K562 (cell line): ENCODE results near the gene MED29. TPM values are rescaled to one million over a fixed set of nuclear protein-coding genes. Genes with fewer than 3 reads are reported as not detected.

Experiments used
- ARID1B ChIP-seq: fragments of 450-650 bp; IDR thresholded peaks from 2 replicates; pipeline ENCODE4 v1.6.1; 2016; ENCODE audit warnings: antibody characterized with exemption, mild to moderate bottlenecking, inconsistent platforms
- E2F5 ChIP-seq: sonication (generic); formaldehyde crosslinking; IDR thresholded peaks from 2 replicates; pipeline ENCODE4 v1.8.0; 2022; ENCODE audit warnings: mild to moderate bottlenecking, missing genetic modification reagents
- ETV1 ChIP-seq: fragments of 450-650 bp; conservative IDR thresholded peaks from 2 replicates; pipeline ENCODE4 v1.6.1; 2016; ENCODE audit warnings: missing genetic modification characterization, control low read depth, low read depth, missing compliant biosample characterization
- ETV6 ChIP-seq, 3 experiments: fragments of 150-350 bp in 1 of 3; sonication (generic) in 1 of 3; formaldehyde crosslinking in 1 of 3; IDR thresholded peaks; 2 replicates each; pipeline versions ENCODE4 v1.6.1 to v1.8.0; 2014 to 2022; ENCODE audit warnings: borderline replicate concordance in 2 of 3, low read depth in 2 of 3, antibody characterized with exemption in 1 of 3, low read length in 1 of 3, mild to moderate bottlenecking in 1 of 3, missing genetic modification reagents in 1 of 3
- HSF4 ChIP-seq: fragments of 250-450 bp; sonication (Bioruptor Pico); IDR thresholded peaks from 2 replicates; pipeline ENCODE4 v2.1.2; 2022; ENCODE audit warnings: mild to moderate bottlenecking, moderate library complexity, borderline replicate concordance
- MED1 ChIP-seq: sonication (generic); formaldehyde crosslinking; IDR thresholded peaks from 2 replicates; pipeline ENCODE4 v1.8.1; 2023; ENCODE audit warnings: missing genetic modification reagents, borderline replicate concordance
- NCOR1 ChIP-seq: fragments of 450-650 bp; IDR thresholded peaks from 2 replicates; pipeline ENCODE4 v1.6.1; 2016; ENCODE audit warnings: mild to moderate bottlenecking, moderate library complexity
- NFYB ChIP-seq: IDR thresholded peaks from 2 replicates; pipeline ENCODE4 v1.6.1; 2011; ENCODE audit warnings: mild to moderate bottlenecking, moderate library complexity; ENCODE audit not compliant: insufficient read length; ENCODE audit errors: extremely low read depth
- NONO ChIP-seq, 2 experiments: fragments of 200-400 bp in 1 of 2; fragments of 450-650 bp in 1 of 2; formaldehyde crosslinking in 1 of 2; IDR thresholded peaks; 2 replicates each; pipeline ENCODE4 v1.6.1; 2017; ENCODE audit warnings: low read depth in 2 of 2, mild to moderate bottlenecking in 2 of 2, moderate library complexity in 2 of 2, low read length in 1 of 2
- RB1 ChIP-seq: fragments of 450-650 bp; IDR thresholded peaks from 2 replicates; pipeline ENCODE4 v1.6.1; 2017; ENCODE audit warnings: low read depth, mild to moderate bottlenecking
- RBM15 ChIP-seq: fragments of 200-400 bp; formaldehyde crosslinking; IDR thresholded peaks from 2 replicates; pipeline ENCODE4 v1.6.1; 2018; ENCODE audit warnings: mild to moderate bottlenecking, low read length, moderate library complexity; ENCODE audit not compliant: insufficient read depth
- ZBTB7A ChIP-seq: IDR thresholded peaks from 2 replicates; pipeline ENCODE4 v1.6.1; 2011; ENCODE audit warnings: low read depth, mild to moderate bottlenecking, low read length, moderate library complexity, borderline replicate concordance; ENCODE audit not compliant: control insufficient read depth
- ZNF263 ChIP-seq: sonication (generic); formaldehyde crosslinking; IDR thresholded peaks from 2 replicates; pipeline ENCODE4 v1.8.0; 2022; ENCODE audit warnings: mild to moderate bottlenecking, missing genetic modification reagents, borderline replicate concordance
- polyA plus RNA-seq, 8 experiments: library from polyadenylated mRNA; depleted of rRNA in 4 of 8; stranded (reverse) in 5 of 8; unstranded in 3 of 8; fragments of >200 nt; fragmentation: Nextera tagmentation in 2 of 8; fragmentation: Illumina TruSeq in 1 of 8; extraction: Ambion mirVana in 2 of 8; extraction: Trizol in 1 of 8; gene quantifications; 2 replicates each; pipeline versions ENCODE4 v1.2.1 to v1.2.3, GENCODE V29; 2011 to 2014; ENCODE audit warnings: inconsistent platforms in 1 of 8, missing spikeins in 1 of 8
- total RNA-seq, 7 experiments: library from RNA; depleted of rRNA in 6 of 7; stranded (reverse); fragments of >200 nt in 6 of 7; fragmentation: Illumina TruSeq in 2 of 7; extraction: Trizol in 2 of 7; gene quantifications; 2 replicates each; pipeline versions ENCODE4 v1.2.1 to v1.2.3, GENCODE V29; 2011 to 2021; ENCODE audit warnings: low replicate concordance in 1 of 7
- TF ChIP-seq, protein P1 (sequence below): sonication (generic); formaldehyde crosslinking; IDR thresholded peaks from 2 replicates; pipeline ENCODE4 v1.9.0; 2022; ENCODE audit warnings: mild to moderate bottlenecking, missing genetic modification reagents
- TF ChIP-seq, protein P2 (sequence below), 2 experiments: fragments of 200-800 bp in 1 of 2; sonication (Bioruptor generic) in 1 of 2; sonication (generic) in 1 of 2; formaldehyde crosslinking in 1 of 2; IDR thresholded peaks in 1 of 2; conservative IDR thresholded peaks in 1 of 2; 2 replicates each; pipeline versions ENCODE4 v1.5.0 to v1.6.1; 2016 to 2020; ENCODE audit warnings: missing compliant biosample characterization in 1 of 2, missing genetic modification characterization in 1 of 2, missing genetic modification reagents in 1 of 2
- TF ChIP-seq, protein P3 (sequence below): fragments of 450-650 bp; conservative IDR thresholded peaks from 2 replicates; pipeline ENCODE4 v1.6.1; 2016; ENCODE audit warnings: missing genetic modification characterization, low read depth, mild to moderate bottlenecking, control low read depth, missing compliant biosample characterization
- TF ChIP-seq, protein P4 (sequence below), 3 experiments: fragments of 200-800 bp in 1 of 3; sonication (Bioruptor generic) in 1 of 3; sonication (generic) in 1 of 3; formaldehyde crosslinking in 1 of 3; IDR thresholded peaks; 2 replicates each; pipeline versions ENCODE4 v1.6.1 to v1.8.0; 2016 to 2022; ENCODE audit warnings: mild to moderate bottlenecking in 2 of 3, missing compliant biosample characterization in 2 of 3, missing genetic modification characterization in 2 of 3, missing genetic modification reagents in 1 of 3

Gene MED29
- total and polyA plus RNA-seq, 9 of the 15 experiments (the other 6 are each of a cell fraction or from before 2014, with no cell fraction given), result 1.8 to 22.6 (median 12.4) TPM

DNA sequence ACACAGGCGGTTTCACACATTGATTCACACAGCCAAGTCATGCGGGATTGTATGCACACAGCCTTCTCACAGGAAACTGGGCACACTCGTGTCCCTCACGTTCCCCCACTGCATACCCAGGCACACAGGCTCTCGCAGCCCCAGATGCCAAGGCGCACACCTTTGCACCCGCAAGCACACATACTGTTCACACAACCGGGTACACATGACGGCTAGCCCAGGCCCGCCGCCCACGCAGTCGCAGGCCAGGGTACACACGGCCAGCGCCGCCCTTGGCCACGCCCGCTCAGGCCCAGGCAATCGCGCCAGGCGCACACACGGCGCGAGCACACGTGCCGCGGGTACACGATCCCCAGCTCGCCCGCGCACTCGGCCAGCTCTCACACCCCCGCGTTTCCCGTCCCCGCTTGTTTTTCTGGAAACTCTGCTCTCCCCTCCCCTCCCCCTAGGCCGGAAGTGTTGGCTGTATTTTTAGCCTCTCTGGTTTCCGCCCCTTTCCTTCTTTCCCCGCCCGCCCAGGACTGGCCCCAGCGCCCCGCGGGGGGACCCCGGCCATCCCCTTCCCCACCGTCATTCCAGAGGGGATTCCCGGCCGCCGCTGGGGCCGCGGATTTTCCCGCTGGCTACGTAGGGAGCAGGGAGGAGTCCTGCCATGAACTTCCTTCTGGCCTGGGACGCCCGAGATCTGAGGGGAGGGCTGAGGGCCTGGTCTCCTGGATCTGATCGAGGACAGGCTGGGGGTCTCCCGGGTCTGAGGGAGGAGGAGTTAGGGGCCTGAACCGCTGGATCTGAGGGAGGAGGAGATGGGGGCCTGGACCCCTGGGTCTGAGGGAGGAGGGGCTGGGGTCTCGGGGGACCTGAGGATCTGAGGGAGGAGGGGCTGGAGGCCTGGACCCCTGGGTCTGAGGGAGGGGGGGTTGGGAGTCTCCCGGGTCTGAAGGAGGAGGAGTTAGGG lies 11.4 kb downstream of the MED29 start (continued):
- TF ChIP-seq, protein P1, sequence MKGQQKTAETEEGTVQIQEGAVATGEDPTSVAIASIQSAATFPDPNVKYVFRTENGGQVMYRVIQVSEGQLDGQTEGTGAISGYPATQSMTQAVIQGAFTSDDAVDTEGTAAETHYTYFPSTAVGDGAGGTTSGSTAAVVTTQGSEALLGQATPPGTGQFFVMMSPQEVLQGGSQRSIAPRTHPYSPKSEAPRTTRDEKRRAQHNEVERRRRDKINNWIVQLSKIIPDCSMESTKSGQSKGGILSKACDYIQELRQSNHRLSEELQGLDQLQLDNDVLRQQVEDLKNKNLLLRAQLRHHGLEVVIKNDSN, result peak; percentile 85
- peak; percentile 78 for TF ChIP-seq RB1
- peak; percentile 26; the same call in 1 of the 2 replicates for TF ChIP-seq MED1 (CRISPR knock-in tag)
- TF ChIP-seq HSF4 (CRISPR knock-in tag), result no peak
- peak; percentile 93 for TF ChIP-seq ZBTB7A
- peak; percentile 67 for TF ChIP-seq ARID1B
- TF ChIP-seq RBM15, result no peak
- TF ChIP-seq NONO (IDR thresholded peaks at IDR 0.05; ENCODE audit: low read depth in 2 of 2, low read length in 1 of 2), result no peak
- TF ChIP-seq, protein P2, sequence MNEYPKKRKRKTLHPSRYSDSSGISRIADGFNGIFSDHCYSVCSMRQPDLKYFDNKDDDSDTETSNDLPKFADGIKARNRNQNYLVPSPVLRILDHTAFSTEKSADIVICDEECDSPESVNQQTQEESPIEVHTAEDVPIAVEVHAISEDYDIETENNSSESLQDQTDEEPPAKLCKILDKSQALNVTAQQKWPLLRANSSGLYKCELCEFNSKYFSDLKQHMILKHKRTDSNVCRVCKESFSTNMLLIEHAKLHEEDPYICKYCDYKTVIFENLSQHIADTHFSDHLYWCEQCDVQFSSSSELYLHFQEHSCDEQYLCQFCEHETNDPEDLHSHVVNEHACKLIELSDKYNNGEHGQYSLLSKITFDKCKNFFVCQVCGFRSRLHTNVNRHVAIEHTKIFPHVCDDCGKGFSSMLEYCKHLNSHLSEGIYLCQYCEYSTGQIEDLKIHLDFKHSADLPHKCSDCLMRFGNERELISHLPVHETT (CRISPR knock-in tag; conservative IDR thresholded peaks at IDR 0.05 in 1 of 2, IDR thresholded peaks at IDR 0.05 in 1 of 2), result peak in 1 of 2 experiments; percentile 62; a peak in 2 of 4 replicates
- no peak for TF ChIP-seq NFYB
- TF ChIP-seq, protein P3, sequence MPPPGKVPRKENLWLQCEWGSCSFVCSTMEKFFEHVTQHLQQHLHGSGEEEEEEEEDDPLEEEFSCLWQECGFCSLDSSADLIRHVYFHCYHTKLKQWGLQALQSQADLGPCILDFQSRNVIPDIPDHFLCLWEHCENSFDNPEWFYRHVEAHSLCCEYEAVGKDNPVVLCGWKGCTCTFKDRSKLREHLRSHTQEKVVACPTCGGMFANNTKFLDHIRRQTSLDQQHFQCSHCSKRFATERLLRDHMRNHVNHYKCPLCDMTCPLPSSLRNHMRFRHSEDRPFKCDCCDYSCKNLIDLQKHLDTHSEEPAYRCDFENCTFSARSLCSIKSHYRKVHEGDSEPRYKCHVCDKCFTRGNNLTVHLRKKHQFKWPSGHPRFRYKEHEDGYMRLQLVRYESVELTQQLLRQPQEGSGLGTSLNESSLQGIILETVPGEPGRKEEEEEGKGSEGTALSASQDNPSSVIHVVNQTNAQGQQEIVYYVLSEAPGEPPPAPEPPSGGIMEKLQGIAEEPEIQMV (tag), result no peak
- TF ChIP-seq, protein P4, sequence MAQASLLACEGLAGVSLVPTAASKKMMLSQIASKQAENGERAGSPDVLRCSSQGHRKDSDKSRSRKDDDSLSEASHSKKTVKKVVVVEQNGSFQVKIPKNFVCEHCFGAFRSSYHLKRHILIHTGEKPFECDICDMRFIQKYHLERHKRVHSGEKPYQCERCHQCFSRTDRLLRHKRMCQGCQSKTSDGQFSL (CRISPR knock-in tag; IDR thresholded peaks at IDR 0.05), result 0 out of 2 replicates have a peak, but pooled peaks have one; percentile 52
- TF ChIP-seq, protein P4 (tag; IDR thresholded peaks at IDR 0.05), result no peak
- peak; percentile 49; the same call in 1 of the 2 replicates for TF ChIP-seq E2F5 (CRISPR knock-in tag)
- peak; percentile 92 for TF ChIP-seq ETV1 (tag)
- peak; percentile 86 to 92; a peak in 3 of 4 replicates for TF ChIP-seq ETV6 (IDR thresholded peaks at IDR 0.05; ENCODE audit: borderline replicate concordance in 1 of 2, low read depth in 2 of 2, low read length in 1 of 2)
- TF ChIP-seq ETV6 (CRISPR knock-in tag; IDR thresholded peaks at IDR 0.05; ENCODE audit: borderline replicate concordance), result no peak
- TF ChIP-seq NCOR1, result peak; percentile 94
- TF ChIP-seq ZNF263 (CRISPR knock-in tag), result peak; percentile 71; the same call in 1 of the 2 replicates
